Measurements from ENCODE around the gene ZDBF2. TPM values are rescaled to one million over a fixed set of nuclear protein-coding genes. Genes with fewer than 3 reads are reported as not detected.

The ZDBF2 gene
- total RNA-seq, 1 experiment from 2014 or later: 31.8 TPM

DNA sequence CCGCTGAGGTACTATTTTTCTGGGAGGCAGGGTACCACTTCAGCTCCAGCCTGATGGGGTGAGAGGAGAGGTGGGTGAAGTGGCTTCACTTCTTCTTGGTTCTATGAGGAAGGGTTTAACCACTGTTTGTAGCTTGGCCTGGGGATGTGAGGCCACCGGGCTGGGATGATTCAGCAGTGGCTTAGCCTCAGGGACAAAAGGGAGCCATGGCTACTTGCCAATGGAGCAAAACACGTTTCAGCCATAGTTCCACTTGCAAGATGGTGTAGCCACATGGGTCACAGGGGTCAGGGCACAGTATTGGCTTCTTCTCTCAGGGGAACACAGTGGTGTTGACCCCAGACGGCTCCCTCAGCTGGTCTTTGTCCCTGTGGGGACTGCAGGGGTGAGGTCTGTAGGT lies 14.9 kb downstream of the ZDBF2 start:
- TF ChIP-seq, protein P1, sequence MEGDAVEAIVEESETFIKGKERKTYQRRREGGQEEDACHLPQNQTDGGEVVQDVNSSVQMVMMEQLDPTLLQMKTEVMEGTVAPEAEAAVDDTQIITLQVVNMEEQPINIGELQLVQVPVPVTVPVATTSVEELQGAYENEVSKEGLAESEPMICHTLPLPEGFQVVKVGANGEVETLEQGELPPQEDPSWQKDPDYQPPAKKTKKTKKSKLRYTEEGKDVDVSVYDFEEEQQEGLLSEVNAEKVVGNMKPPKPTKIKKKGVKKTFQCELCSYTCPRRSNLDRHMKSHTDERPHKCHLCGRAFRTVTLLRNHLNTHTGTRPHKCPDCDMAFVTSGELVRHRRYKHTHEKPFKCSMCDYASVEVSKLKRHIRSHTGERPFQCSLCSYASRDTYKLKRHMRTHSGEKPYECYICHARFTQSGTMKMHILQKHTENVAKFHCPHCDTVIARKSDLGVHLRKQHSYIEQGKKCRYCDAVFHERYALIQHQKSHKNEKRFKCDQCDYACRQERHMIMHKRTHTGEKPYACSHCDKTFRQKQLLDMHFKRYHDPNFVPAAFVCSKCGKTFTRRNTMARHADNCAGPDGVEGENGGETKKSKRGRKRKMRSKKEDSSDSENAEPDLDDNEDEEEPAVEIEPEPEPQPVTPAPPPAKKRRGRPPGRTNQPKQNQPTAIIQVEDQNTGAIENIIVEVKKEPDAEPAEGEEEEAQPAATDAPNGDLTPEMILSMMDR (conservative IDR thresholded peaks at IDR 0.05): no peak
- Histone ChIP-seq H3K9me3 (ENCODE audit: control insufficient read depth, low read depth, low read length) (no peaks in the 10 kb centered on the region), H3K27me3 (ENCODE audit: insufficient read depth, low read length) (no peaks in the 10 kb centered on the region), H3K14ac (ENCODE audit: insufficient read depth, low read length) (no peak overlapping the region), H2BK12ac (ENCODE audit: insufficient read length, low read depth, low read length) (no peak overlapping the region), H3T11ph (ENCODE audit: low read length) (no peak overlapping the region), H3K56ac (ENCODE audit: insufficient read length, low read depth, low read length) (no peak overlapping the region), H4K20me1 (ENCODE audit: control insufficient read depth, insufficient read depth, insufficient read length) (no peaks in the 10 kb centered on the region), H3K23me2 (ENCODE audit: insufficient read length, low read depth, low read length, poor library complexity, severe bottlenecking) (no peaks in the 10 kb centered on the region), H3K4me2 (ENCODE audit: insufficient read depth, insufficient read length, low read length) (no peak overlapping the region), H2BK20ac (ENCODE audit: low read depth, low read length, poor library complexity, severe bottlenecking) (no peak overlapping the region), H2BK5ac (ENCODE audit: insufficient read length, low read length) (no peak overlapping the region), H4K5ac (ENCODE audit: insufficient read length, low read depth, low read length) (no peak overlapping the region), H3K4ac (ENCODE audit: low read depth, low read length) (no peak overlapping the region), H2BK120ac (ENCODE audit: low read depth, low read length, poor library complexity, severe bottlenecking) (no peak overlapping the region), H3K79me1 (ENCODE audit: insufficient read depth, low read depth, low read length, poor library complexity, severe bottlenecking) (peaks cover 4% of the 10 kb centered on the region), H4K91ac (ENCODE audit: insufficient read length, low read depth, low read length) (no peak overlapping the region), H3K9ac (ENCODE audit: extremely low read depth, insufficient read length, low read length) (no peak overlapping the region), H2AFZ (ENCODE audit: low read length) (no peak overlapping the region), H3K18ac (ENCODE audit: insufficient read length, low read depth, low read length) (no peak overlapping the region), H4K8ac (replicated peaks; ENCODE audit: insufficient read length, low read depth, low read length) (no peak overlapping the region), H2BK15ac (ENCODE audit: low read depth, low read length) (no peak overlapping the region), H3K23ac (ENCODE audit: insufficient read length, low read depth, low read length) (no peak overlapping the region), H3K27ac (ENCODE audit: insufficient read length, low read depth, low read length) (no peak overlapping the region), H2AK5ac (ENCODE audit: insufficient read length, low read length) (no peak overlapping the region), H3K79me2 (ENCODE audit: insufficient read depth, low read length) (peaks cover 11% of the 10 kb centered on the region; the same call in 1 of the 2 replicates), H3K4me1 (ENCODE audit: insufficient read depth, low read length) (no peaks in the 10 kb centered on the region)
- WGBS (ENCODE audit: extremely low coverage, insufficient read length, low lambda C conversion rate): no CpG with 5 or more reads among the region's 4 CpGs
- Mint-ChIP-seq H3K9me3 (peaks cover 47 to 48% of the 10 kb centered on the region in 2 experiments), H3K4me1 (peaks cover 0 to 5% of the 10 kb centered on the region in 2 experiments; a peak in 1 of 4 replicates), H3K36me3 (ENCODE audit: insufficient read depth in 1 of 3, low read depth in 3 of 3) (peaks cover 74 to 90% (median 80%) of the 10 kb centered on the region in 3 experiments), H3K27ac (no peak overlapping the region), H3K4me3 (no peak overlapping the region), H3K27me3 (ENCODE audit: low read depth) (no peaks in the 10 kb centered on the region; the same call in 1 of the 2 replicates)
- no peak for DNase-seq

Data from H9 (cell line).